Fibroblast of skin of abdomen (primary cell): ENCODE data around the gene TFPI.

Experiments used
- DNase-seq: peaks from one replicate; pipeline ENCODE4 v3.0.0-alpha.2; 2013

The TFPI gene

DNA sequence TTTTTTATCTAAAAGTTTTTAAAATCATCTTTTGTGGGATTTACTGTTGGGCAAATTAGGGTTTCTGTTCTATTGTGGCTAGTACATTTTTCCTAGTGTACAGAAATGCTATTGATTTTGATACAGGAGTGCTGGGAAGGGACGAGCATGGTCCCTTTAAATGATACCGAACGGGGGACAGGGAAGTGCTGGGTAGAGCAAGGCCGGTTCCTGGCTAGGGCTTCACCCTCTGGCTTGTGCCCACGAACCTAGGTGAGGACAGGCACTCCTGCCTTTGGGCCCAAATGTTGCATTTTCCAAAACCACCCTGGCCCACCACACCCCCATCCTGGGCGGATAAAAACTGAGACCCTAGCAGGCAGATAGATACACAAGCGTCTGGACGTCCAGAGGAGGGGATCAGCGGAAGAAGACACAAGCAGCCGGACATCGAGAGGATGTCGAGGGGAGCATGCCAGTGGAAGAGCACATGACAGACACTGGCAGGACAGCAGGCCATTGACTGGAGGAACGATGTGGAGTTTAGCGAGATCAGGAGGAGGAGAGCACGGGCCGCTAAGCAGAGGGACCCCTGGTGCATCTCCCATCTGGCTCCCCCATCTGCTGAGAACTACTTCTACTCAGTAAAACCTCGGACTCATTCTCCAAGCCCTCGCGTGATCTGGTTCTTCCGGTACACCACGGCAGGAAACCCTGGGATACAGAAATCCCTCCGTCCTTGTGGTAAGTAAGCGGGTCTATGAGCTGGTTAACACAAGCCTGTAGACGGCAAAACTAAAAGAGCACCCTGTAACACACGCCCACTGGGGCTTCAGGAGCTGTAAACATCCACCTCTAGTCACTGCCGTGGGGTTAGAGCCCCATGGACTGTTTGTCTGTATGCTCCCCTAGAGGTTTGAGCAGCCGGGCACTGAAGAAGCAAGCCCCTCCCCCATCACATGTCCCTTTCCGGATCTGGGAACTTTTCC lies 92.7 kb downstream of the TFPI start:
- DNase-seq, result no peak

DNA sequence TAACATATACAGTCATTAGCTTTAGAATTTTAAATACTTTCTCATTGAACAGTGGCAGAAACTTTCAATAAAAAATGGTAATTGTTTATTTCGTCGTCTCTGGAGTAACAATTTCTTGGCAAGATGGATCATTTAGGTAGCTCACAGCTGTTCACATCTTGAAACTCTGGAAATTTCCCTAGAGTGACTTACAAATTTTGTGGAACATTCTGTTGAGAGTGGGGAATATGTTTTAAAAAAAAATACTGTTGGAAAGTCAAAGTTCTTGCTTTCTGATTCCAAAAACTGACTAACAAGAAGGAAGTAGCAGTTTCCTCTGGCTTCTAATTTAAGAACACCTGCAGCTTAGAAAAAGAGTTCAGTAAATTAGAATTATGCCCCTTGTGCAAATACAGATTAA lies 95.0 kb downstream of the TFPI start:
- DNase-seq, result no peak

DNA sequence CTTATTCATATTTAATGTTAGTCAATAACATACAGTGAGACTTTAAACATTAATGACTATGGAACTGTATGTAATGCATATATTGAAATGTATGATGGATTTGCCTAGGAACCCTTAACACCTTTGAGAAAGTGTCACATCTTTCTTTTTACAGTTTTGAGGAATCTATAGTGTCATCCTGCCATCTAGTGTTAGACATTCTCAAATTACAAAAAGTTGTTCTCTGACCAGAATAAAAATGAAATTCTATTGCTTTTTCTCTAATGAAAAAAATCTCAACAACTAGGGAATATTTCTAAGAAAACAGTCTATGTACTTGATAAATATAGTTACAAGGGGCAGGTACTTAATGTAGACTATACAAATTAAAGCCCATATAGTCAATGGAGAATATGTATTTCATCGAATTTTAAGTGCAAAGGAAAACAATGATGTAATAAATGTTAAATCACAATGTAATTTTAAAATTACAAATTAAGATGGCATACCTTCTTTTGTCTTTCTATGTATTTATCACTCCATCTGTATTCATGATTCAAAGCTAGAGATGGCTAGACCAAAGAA lies 101.1 kb downstream of the TFPI start:
- DNase-seq, result peak; percentile 28

DNA sequence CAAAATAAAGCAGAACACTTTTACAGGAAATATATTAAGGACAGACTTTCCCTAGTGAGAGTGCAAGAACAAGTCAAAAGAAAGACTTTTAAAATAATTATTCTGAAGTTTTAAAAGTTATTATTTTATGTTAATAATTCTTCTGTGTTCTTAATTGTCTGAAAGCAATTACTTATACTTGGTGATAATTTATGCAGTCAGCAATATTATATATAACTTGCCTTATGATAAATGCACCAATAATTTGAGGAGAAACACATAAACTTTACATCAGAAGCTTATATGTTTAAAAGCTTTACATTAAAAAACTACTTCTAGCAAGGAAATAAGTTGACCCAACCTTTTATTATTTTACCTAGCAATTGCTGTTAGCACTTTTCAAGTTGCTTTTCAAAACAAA lies 102.7 kb downstream of the TFPI start:
- no peak for DNase-seq

DNA sequence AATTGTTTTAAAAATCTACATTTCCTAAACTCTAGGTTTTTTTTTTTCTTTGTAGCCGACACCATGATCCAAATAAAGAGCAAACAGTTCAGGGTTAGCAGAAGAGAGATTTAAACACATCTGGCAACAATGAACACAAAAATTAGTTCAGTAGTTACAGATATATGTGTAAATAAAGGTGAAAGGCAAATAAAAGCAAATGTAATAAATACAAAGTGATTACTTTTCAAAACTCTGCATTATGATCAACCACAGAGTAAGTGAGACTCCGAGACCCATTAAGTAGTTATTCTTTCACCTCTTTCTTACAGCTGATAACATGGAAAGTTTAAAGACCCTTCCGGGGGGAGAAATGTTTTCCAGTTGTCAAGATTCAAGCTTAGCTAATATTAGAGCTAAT lies 106.9 kb downstream of the TFPI start:
- DNase-seq, result no peak

DNA sequence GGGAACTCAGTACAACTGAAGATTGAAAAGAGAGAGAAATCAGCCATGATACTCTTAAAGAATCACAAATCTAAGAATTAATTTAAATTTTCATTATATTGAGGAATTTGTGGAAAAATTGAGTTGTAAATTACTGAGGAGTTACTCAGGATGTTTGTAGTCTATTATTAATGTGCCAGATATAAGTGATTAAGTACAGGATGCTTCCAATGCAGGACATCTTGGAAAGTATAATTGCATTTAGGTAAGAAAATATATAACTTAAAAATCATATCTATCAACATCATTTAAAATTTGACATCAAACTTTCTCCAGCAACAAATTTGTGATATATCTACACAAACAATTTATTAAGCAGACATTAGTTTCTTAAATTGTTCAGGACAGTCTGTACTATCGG lies 107.5 kb downstream of the TFPI start:
- DNase-seq, result no peak

DNA sequence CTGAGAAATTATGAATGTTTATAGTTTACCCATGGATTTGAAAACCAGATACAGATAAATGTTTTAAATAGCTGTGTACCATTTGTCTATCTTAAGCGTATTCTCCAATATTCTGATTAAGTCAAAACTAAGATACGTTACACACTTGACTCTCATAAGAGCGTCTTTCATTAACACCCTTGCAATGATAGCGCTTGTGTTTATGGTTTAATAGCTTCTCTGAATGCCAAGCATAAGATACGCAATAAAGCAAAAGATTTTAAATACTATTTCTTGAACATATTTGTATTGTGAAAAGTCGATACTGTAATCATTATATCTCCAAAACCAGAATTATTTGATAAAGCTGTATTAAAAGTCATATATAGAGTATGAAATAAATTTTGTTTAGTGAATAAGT lies 109.2 kb downstream of the TFPI start:
- no peak for DNase-seq

DNA sequence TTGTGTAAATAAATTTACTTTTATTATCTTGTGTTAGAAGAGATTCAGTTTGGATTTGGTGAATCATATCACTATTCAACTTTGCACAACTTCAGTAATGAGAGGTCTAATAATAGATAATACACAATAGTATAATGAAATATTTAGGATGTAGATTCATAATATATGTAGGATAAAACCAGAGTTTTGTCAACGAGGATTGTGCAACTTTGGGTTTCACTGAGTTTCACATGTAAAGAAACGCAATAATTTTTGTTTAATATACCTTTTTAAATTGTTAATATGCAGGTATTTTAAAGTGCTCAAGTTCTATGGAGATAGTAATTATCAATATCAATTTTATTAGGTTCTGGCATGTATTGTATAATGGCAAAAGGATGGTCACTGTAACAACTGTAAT lies 111.5 kb downstream of the TFPI start:
- DNase-seq, result no peak

DNA sequence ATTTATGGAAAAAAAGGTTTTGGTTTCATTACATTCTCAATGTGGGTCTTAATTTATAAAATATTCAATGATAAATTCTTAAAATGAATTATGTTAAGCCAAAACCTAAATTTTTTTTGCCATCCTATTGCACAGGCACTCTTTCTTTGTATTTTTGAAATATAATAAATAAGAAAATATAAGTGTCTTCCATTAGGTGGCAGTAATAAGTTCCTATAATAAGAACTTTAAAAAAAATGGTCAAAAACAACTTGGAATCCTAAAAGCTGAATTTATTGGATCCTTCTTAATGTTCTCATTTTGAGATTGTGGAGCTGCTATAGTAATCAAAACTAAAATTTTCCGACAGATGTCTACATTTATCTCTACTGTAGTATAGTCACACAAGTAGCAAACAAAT lies 111.9 kb downstream of the TFPI start:
- DNase-seq, result no peak

DNA sequence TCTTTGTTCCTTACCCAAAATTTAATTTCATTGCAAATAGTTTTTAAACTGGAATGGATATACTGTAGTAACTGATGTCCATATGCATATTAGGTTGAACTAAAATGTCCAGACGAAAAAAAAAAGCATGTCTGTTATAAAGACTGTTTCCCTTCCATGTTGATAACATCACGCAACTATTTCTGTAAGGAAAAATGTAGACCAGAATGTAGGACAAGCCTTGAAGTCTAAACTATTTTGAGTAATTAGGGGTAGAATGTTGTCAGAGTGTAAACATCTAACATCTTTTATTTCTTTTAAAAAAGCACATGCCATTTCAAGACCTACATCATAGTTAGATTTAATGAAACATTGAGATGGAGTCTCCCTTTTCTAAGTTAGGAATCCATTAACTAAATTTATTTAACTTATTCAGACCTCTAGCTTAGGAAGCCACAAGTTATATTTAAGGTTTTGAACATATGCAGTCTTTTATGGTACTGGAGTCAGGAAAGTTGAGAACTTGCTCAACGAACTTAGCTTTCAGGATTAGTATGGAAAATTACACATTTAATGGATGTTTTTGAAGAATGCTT lies 114.0 kb downstream of the TFPI start:
- DNase-seq, result no peak

DNA sequence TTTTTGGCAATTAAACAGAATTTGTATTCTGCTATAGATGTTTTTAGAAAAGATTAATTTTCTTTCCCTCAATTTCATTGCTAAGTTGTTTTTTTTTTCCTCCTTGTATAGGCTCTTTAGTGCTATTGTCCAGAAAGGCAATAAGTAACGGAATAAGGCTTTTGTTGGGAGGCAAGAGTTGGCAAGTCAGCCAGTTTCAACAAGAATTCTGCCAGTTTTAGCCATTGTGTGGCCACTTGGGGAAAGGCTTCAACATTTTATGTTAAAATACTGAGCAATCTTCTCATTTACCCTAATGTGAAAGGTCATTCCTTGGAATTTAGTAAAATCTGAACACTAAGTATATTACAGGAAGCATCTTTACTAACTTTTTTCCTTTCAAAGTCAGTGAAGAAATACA lies 115.8 kb downstream of the TFPI start:
- DNase-seq, result no peak

DNA sequence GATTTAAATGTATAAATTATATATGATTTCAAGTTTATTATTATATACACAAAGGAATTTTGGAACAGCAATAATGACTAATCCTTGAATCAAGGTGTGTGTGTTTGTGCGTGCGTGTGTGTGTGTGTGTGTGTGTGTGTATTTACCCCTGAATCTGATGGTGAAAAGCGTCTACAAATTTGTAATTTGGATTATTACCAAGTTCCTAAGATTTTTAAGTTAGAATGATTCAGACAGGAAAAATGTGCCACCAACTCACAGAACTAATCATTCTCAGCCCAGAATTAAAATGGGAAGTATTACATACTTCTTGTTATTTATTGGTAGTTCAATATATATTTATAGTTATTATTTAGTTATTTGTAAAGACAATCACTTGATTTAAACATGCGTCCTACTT lies 118.5 kb downstream of the TFPI start:
- peak; percentile 50 for DNase-seq

DNA sequence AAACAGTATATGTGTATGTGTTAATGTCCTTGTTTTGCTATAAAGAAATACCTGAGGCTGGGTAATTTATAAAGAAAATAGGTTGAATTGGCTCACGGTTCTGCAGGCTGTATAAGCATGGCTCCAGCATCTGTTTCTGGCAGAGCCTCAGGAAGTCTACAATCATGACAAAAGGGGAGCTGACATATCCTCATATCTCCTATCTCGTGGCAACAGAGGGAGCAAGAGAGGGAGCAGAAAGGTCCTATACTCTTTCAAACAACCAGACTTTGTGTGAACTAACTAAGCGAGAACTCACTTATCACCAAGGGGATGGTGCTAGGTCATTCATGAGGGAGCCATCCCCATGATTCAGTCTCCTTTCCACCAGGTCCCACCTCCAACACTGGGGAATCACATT lies 119.2 kb downstream of the TFPI start:
- DNase-seq, result no peak

DNA sequence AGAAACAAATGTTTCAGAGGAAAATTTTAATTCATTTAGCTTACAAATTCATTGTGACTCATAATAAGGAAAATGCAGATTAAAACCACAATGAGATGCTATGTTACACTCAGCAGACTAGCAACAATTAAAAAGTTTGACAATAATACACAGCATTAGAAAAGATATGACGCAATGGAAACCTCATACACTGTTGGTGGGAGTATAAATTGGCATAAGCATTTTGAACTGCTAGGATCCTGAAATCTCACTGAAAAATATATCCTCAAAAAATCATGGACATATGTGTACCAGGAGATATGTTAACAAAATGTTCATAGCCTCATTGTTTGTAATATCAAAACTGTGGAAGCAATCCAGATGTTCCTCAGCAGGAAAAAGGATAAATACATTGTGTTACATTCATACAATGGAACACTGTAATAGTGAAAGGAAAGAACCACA lies 119.9 kb downstream of the TFPI start:
- peak; percentile 79 for DNase-seq

DNA sequence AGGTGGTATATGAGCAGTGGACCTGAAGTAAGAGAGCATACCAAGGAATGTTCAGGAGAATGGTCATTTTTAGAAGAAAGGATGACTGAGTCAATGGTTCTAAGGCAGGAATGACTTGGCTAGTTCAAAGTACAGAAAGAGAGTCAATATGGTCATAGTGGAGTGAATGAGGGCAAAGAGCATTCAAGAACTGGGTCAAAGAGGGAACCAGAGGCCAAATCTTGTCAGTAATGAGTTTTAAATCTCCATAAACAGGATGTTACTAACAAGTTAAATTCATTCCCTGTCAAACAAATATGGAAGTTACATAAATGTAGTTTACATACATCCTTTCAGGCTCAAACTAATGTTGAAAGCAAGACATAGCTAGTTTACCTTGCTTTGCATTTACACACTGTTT lies 122.3 kb downstream of the TFPI start:
- no peak for DNase-seq

DNA sequence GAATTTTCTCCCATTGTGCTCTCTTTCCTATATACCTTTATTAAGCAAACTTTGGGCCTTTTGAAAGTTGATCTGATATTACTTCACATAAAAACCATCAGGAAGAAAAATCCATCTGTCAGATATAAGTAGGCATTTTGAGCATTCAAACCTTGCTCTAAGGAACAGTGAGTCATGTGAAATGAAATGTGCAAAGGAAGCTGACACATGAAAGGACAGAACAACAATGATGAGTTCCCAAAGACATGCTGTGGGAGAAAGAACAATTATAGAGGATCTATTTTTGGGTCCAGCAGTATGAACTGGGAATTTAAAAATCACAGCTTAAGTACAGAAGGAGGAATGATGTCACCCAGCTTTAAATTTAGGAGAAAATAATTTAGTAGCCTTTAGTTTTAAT lies 124.2 kb downstream of the TFPI start:
- peak; percentile 73 for DNase-seq

DNA sequence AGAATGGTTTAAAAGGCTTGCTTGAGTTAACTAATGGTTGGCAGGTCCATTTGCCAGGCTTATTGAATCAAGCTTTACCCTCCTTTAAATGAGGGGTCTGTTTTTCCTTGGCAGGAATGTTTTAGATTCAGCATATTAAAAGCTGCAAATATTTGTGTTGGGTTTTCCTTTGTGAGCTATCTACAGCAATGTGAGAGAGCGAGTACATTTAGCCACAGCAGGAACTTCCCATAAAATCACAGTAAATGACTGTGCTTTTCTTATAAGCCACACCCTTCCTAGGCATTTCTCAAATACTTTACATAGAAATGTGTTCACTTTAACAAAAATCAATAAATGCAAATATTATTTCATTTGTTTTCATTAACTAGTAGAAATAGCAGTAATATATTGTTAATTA lies 130.1 kb downstream of the TFPI start:
- no peak for DNase-seq

DNA sequence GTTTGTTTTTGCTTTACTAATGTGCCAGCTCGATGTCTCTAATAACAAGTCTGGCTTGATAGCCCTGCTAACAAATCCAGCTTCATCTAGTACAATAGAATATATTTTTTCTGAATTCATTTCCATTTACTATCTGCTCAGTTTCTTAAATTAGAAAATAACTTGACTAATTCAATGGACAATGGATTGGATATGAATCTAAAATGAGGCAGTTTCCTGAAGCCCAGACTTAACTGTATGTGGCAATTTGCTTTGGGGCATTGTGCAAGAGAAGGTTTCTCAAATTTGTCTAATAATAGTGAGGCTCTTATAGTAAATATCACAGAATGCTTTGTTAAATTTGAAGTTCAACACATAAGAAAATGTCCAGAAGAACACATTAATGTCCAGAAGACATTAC lies 132.0 kb downstream of the TFPI start:
- no peak for DNase-seq

DNA sequence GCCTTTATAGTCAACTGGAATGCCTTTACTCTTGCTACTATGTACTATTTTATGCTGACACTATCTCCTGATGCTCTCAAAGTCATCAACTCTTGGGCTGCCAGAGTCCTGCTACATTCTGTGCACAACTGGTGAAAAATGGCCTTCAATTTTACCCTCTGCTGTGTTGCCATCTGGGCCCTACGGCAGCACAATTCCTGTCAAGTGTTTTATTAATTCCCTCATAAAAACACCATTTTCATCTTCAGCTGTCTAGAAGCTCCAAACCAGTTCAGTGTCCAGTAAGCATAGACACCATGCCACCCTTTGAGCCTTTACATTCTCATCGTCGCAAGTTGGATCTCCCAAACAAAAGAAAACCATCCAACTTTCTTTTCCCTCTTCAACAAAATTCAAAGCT lies 132.7 kb downstream of the TFPI start:
- DNase-seq, result no peak

DNA sequence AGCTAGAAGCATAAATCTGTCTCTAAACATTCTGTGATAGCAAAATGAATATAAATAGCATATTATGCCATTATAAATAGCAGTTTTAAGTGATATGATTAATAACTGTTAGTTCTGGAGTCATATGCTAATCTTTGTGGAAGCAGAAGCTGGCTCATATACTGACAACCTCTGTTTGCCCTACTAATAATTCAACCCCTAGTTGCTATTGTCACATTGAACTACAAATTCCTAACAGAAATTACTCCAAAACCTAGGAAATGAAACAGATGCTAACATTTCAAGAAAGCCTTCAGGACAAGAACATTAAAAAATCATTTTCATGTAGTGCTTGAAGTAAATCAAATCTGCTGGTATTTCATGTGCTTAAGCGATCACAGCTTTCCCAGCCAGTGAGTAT lies 134.4 kb downstream of the TFPI start:
- DNase-seq, result no peak

DNA sequence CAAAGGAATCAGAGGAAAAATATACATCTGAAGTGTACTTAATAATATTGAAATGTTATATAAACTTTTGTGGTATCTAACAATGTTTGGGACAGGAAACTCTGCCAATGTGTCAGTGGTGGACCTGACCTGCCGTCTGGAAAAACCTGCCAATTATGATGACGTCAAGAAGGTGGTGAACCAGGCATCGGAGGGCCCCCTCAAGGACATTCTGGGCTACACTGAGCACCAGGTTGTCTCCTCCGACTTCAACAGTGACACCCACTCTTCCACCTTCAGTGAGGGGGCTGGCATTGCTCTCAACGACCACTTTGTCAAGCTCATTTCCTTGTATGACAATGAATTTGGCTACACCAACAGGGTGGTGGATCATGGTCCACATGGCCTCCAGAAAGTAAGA lies 138.8 kb downstream of the TFPI start:
- DNase-seq, result no peak
